T-cell (primary cell): ENCODE measurements around the gene CREB1. TPM values are rescaled to one million over a fixed set of nuclear protein-coding genes. Genes with fewer than 3 reads are reported as not detected.
A peak's percentile ranks its signal among the peaks of the same experiment; 100 is the strongest.

ENCODE experiments used
- ATAC-seq, 4 experiments: fragments of 200-7000 bp in 3 of 4; fragments of 150-1000 bp in 1 of 4; cut with Tn5 transposase; replicated peaks in 1 of 4; 1 replicate in 3 of 4; 2 replicates in 1 of 4; pipeline ENCODE4 v1.10.0; 2021; ENCODE audit warnings: moderate library complexity in 3 of 4, mild to moderate bottlenecking in 2 of 4, moderate number of reproducible peaks in 1 of 4
- CTCF ChIA-PET, 2 donors: fragments of 300-600 bp; sonication (Branson Sonifier 250); formaldehyde crosslinking; loops; one replicate each; lab custom pipeline; 2022; ENCODE audit warnings: antibody characterized with exemption in 2 of 2; lab: Charles Lee
- POLR2A ChIA-PET, 2 donors: fragments of 300-600 bp; sonication (Branson Sonifier 250); formaldehyde crosslinking; loops; one replicate each; lab custom pipeline; 2022; ENCODE audit warnings: antibody characterized with exemption in 2 of 2; lab: Charles Lee
- DNase-seq, 35 experiments: peaks; one replicate each; pipeline versions ENCODE4 v3.0.0 to v3.0.0-alpha.2; 2013 to 2023
- H3K27ac ChIP-seq: one replicate; pipeline ENCODE4 v1.5.1; 2013; ENCODE audit warnings: low read length
- H3K27me3 ChIP-seq, 2 experiments: replicated peaks in 1 of 2; 1 replicate in 1 of 2; 2 replicates in 1 of 2; pipeline versions ENCODE4 v1.6.1 to v1.7.0; 2013; ENCODE audit warnings: low read length in 1 of 2, mixed read lengths in 1 of 2; ENCODE audit not compliant: control insufficient read depth in 2 of 2, insufficient read depth in 2 of 2; ENCODE audit errors: extremely low read depth in 1 of 2
- H3K36me3 ChIP-seq, 2 donors: 1 replicate in 1 of 2; 2 replicates in 1 of 2; pipeline versions ENCODE4 v1.6.1 to v1.7.0; 2013; ENCODE audit warnings: low read length in 1 of 2; ENCODE audit not compliant: control insufficient read depth in 2 of 2, insufficient read depth in 1 of 2; ENCODE audit errors: extremely low read depth in 1 of 2
- H3K4me1 ChIP-seq, 2 experiments: 1 replicate in 1 of 2; 2 replicates in 1 of 2; pipeline versions ENCODE4 v1.6.1 to v1.7.0; 2013; ENCODE audit warnings: low read length in 2 of 2, mixed read lengths in 1 of 2; ENCODE audit not compliant: insufficient read depth in 2 of 2, control insufficient read depth in 1 of 2; ENCODE audit errors: extremely low read depth in 1 of 2
- H3K4me3 ChIP-seq, 2 donors: 1 replicate in 1 of 2; 2 replicates in 1 of 2; pipeline versions ENCODE4 v1.5.1 to v1.7.0; 2013; ENCODE audit warnings: mild to moderate bottlenecking in 2 of 2, low read length in 1 of 2, moderate library complexity in 1 of 2; ENCODE audit not compliant: control insufficient read depth in 1 of 2; ENCODE audit errors: extremely low read depth in 1 of 2
- H3K9me3 ChIP-seq: 2 replicates; pipeline ENCODE4 v1.7.0; 2013
- H3K27ac Mint-ChIP-seq, 2 donors: one replicate each; pipeline ENCODE4 v1.8.0; 2020 to 2021; ENCODE audit warnings: mild to moderate bottlenecking in 2 of 2, mixed read lengths in 2 of 2
- H3K27me3 Mint-ChIP-seq, 2 donors: one replicate each; pipeline ENCODE4 v1.8.0; 2021 to 2022; ENCODE audit warnings: mixed read lengths in 2 of 2
- H3K36me3 Mint-ChIP-seq: one replicate; pipeline ENCODE4 v1.8.0; 2021; ENCODE audit warnings: mixed read lengths
- H3K4me1 Mint-ChIP-seq, 3 donors: one replicate each; pipeline ENCODE4 v1.8.0; 2020 to 2022; ENCODE audit warnings: mixed read lengths in 3 of 3, mild to moderate bottlenecking in 1 of 3
- H3K4me3 Mint-ChIP-seq, 3 donors: one replicate each; pipeline ENCODE4 v1.8.0; 2020 to 2022; ENCODE audit warnings: mild to moderate bottlenecking in 3 of 3, mixed read lengths in 3 of 3, moderate library complexity in 3 of 3
- H3K9me3 Mint-ChIP-seq, 3 donors: one replicate each; pipeline ENCODE4 v1.8.0; 2020 to 2022; ENCODE audit warnings: mixed read lengths in 3 of 3
- WGBS: methylation state at CpG from one replicate; pipeline ENCODE4 v1.1.5; 2013; ENCODE audit warnings: missing lambda C conversion rate; ENCODE audit not compliant: insufficient coverage; 5-methylcytosine and 5-hydroxymethylcytosine counted together
- total RNA-seq, 35 experiments: library from RNA in 6 of 35; stranded (reverse) in 6 of 35; fragments of 120-200 nt in 1 of 35; gene quantifications; one replicate each; pipeline versions ENCODE4 v1.2.1 to v1.2.4 and lab custom pipeline; 2013 to 2026

Gene CREB1
- total RNA-seq, 5 donors from 2014 or later (not counting 1 experiment from before 2014, with no cell fraction given) = 94.0 to 118 (median 100) TPM

DNA sequence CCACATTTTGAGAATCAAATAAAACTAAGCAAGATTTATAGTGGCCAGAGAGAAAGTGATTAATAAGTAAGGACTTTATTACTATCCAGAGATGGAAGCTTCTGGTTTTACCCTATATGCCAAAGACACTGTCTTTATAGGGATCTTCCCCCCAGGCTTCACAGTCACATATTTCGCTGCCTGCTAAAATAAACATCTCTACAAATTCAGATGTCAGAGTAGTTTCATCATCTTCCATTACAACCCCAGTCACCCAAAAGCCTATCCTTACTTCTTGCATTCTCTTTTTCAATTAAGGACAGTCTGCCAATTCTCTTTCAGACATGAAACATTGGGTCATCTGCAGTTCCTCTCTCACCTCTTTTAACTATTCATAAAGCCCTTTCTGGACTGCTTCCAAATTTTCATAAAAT is 28.3 kb downstream of the CREB1 start:
- ATAC-seq (no peak), DNase-seq (no peak)
- ChIA-PET POLR2A (no interaction called here), CTCF (interaction anchor here in 1 of 2 donors (0.5 to 1.1 kb wide), 2 partner anchors 10 to 482 kb away, joined by 3 read pairs; no protein-coding TSS in a partner anchor)
- H3K36me3 Mint-ChIP-seq = peaks cover 50% of the 10 kb centered on the region
- H3K27ac ChIP-seq = no peak overlapping the region
- no peak overlapping the region for H3K4me3 Mint-ChIP-seq
- H3K4me1 Mint-ChIP-seq = peaks cover 36 to 49% (median 40%) of the 10 kb centered on the region in 3 donors
- no peak overlapping the region for H3K4me3 ChIP-seq
- H3K36me3 ChIP-seq = peaks cover 0 to 60% of the 10 kb centered on the region in 2 donors
- H3K4me1 ChIP-seq = peaks cover 0 to 1% of the 10 kb centered on the region in 2 experiments
- H3K27me3 ChIP-seq = no peaks in the 10 kb centered on the region
- H3K27me3 Mint-ChIP-seq = no peaks in the 10 kb centered on the region
- no peak overlapping the region for H3K27ac Mint-ChIP-seq
- 100% methylated on average over 1 of the region's 1 CpG for WGBS
- no peaks in the 10 kb centered on the region for H3K9me3 Mint-ChIP-seq
- no peaks in the 10 kb centered on the region for H3K9me3 ChIP-seq

GRCh38 chr2:207561386-207562080 is 31.8 kb downstream of the CREB1 start:
- peak overlapping the region in 1 of 2 donors; percentile 9 for H3K27ac Mint-ChIP-seq
- CTCF ChIA-PET = no interaction called here
- no peak for DNase-seq
- no peaks in the 10 kb centered on the region for H3K9me3 Mint-ChIP-seq
- H3K4me1 Mint-ChIP-seq = peaks cover 34 to 46% (median 42%) of the 10 kb centered on the region in 3 donors
- ATAC-seq = no peak
- no peaks in the 10 kb centered on the region for H3K27me3 ChIP-seq
- no peaks in the 10 kb centered on the region for H3K4me1 ChIP-seq
- H3K27me3 Mint-ChIP-seq = no peaks in the 10 kb centered on the region
- H3K36me3 Mint-ChIP-seq = peaks cover 62% of the 10 kb centered on the region
- no peak overlapping the region for H3K27ac ChIP-seq
- peaks cover 0 to 64% of the 10 kb centered on the region in 2 donors for H3K36me3 ChIP-seq
- no peaks in the 10 kb centered on the region for H3K9me3 ChIP-seq
- no peak overlapping the region for H3K4me3 Mint-ChIP-seq
- POLR2A ChIA-PET = interaction anchor here in 1 of 2 donors (1.4 kb wide), 1 partner anchor 29 kb away, joined by 4 read pairs; no protein-coding TSS in a partner anchor
- 93% methylated on average over 2 of the region's 6 CpGs for WGBS
- no peak overlapping the region for H3K4me3 ChIP-seq

DNA sequence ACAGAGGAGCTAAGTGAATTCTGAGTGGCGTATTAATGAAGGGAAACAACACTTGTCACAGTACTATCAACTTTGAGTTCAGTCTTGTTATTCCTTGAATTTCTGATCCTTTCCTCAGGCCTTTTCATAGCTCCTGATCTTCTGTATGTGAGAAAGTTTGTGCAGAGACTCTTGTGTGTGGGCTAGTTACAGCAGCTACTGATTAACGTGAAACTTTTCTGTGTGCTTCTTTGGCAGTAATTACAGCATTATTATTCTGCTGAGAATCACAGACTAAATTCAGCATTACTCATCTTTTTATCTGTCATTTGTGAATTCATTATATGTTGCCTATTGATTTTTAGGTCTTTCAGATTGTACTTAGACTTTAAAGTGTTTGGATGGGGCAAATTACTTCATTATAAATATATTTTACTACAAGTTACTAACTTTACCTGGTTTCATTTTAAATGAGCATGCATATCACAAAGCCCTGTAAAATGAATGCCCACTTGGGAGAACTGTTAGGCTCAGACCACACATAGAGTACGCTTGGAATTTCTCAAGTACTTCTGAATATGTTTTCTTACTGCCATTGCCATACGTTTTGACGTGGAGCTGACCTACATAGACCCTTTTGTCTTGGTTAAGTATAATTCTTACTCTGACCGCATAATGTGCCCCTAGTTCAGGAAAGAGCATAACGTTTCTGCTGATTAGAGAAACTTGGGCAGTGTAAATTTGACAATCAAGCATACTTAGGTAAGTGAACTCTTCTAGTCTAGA is 36.2 kb downstream of the CREB1 start:
- peaks cover 59% of the 10 kb centered on the region for H3K36me3 Mint-ChIP-seq
- H3K4me3 Mint-ChIP-seq = no peak overlapping the region
- H3K4me1 Mint-ChIP-seq = peaks cover 22 to 32% (median 24%) of the 10 kb centered on the region in 3 donors
- DNase-seq = no peak
- WGBS = 87% methylated on average over 4 of the region's 7 CpGs
- POLR2A ChIA-PET = interaction anchor here in 1 of 2 donors (0.6 kb wide), 1 partner anchor 696 kb away, joined by 4 read pairs; no protein-coding TSS in a partner anchor
- H3K27ac Mint-ChIP-seq = peak overlapping the region; percentile 0 to 37
- Histone ChIP-seq H3K27ac (no peak overlapping the region), H3K4me1 (no peaks in the 10 kb centered on the region), H3K36me3 (peaks cover 0 to 60% of the 10 kb centered on the region in 2 donors), H3K27me3 (no peaks in the 10 kb centered on the region), H3K9me3 (no peaks in the 10 kb centered on the region), H3K4me3 (no peak overlapping the region)
- CTCF ChIA-PET = no interaction called here
- no peaks in the 10 kb centered on the region for H3K27me3 Mint-ChIP-seq
- no peaks in the 10 kb centered on the region for H3K9me3 Mint-ChIP-seq
- no peak for ATAC-seq

- Mint-ChIP-seq H3K4me1 (peaks cover 23 to 30% (median 24%) of the 10 kb centered on the region in 3 donors), H3K27me3 (no peaks in the 10 kb centered on the region)
- H3K36me3 ChIP-seq = peaks cover 0 to 61% of the 10 kb centered on the region in 2 donors
Measured at GRCh38 chr2:207567671-207568070, 37.9 kb downstream of the CREB1 start.

GRCh38 chr2:207571370-207571769 is 41.6 kb downstream of the CREB1 start:
- Histone ChIP-seq H3K4me1 (no peaks in the 10 kb centered on the region), H3K36me3 (peaks cover 0 to 58% of the 10 kb centered on the region in 2 donors), H3K4me3 (no peak overlapping the region), H3K9me3 (no peaks in the 10 kb centered on the region), H3K27ac (no peak overlapping the region), H3K27me3 (no peaks in the 10 kb centered on the region)
- Mint-ChIP-seq H3K27me3 (no peaks in the 10 kb centered on the region), H3K36me3 (peaks cover 58% of the 10 kb centered on the region), H3K4me1 (peaks cover 13 to 24% (median 17%) of the 10 kb centered on the region in 3 donors), H3K4me3 (no peak overlapping the region), H3K27ac (peak overlapping the region in 1 of 2 donors; percentile 5), H3K9me3 (no peaks in the 10 kb centered on the region)
- CTCF ChIA-PET = no interaction called here
- POLR2A ChIA-PET = interaction anchor here in 1 of 2 donors (0.6 kb wide), 1 partner anchor 1100 kb away, joined by 10 read pairs; no protein-coding TSS in a partner anchor
- ATAC-seq (no peak), DNase-seq (no peak)
- no CpG with 5 or more reads among the region's 3 CpGs for WGBS

More at GRCh38 chr2:207567671-207568070, 37.9 kb downstream of the CREB1 start:
- no peak overlapping the region for H3K4me3 Mint-ChIP-seq
- ATAC-seq = no peak
- peak overlapping the region in 1 of 2 donors; percentile 61 for H3K27ac Mint-ChIP-seq
- no peak for DNase-seq
- no peak overlapping the region for H3K27ac ChIP-seq
- H3K9me3 ChIP-seq = no peaks in the 10 kb centered on the region
- H3K4me1 ChIP-seq = no peaks in the 10 kb centered on the region
- no peak overlapping the region for H3K4me3 ChIP-seq
- POLR2A ChIA-PET = interaction anchor here (0.7 to 0.8 kb wide), 2 partner anchors 37 kb away, joined by 3 to 5 read pairs; no protein-coding TSS in a partner anchor
- CTCF ChIA-PET = interaction anchor here in 1 of 2 donors (0.6 to 1.3 kb wide), 5 partner anchors 9 to 787 kb away, joined by 3 to 11 read pairs (median 3); partner anchors contain the start of gene METTL21A
- H3K9me3 Mint-ChIP-seq = no peaks in the 10 kb centered on the region
- H3K27me3 ChIP-seq = no peaks in the 10 kb centered on the region
- peaks cover 61% of the 10 kb centered on the region for H3K36me3 Mint-ChIP-seq

- peaks cover 14 to 26% (median 23%) of the 10 kb centered on the region in 3 donors for H3K4me1 Mint-ChIP-seq
- no peak for ATAC-seq
- POLR2A ChIA-PET = interaction anchor here in 1 of 2 donors (0.5 kb wide), 1 partner anchor 41 kb away, joined by 3 read pairs; no protein-coding TSS in a partner anchor
- H3K27me3 Mint-ChIP-seq = no peaks in the 10 kb centered on the region
- H3K27ac Mint-ChIP-seq = peak overlapping the region; percentile 24 to 57
- CTCF ChIA-PET = no interaction called here
- H3K4me3 ChIP-seq = no peak overlapping the region
- peaks cover 3 to 53% of the 10 kb centered on the region in 2 donors for H3K36me3 ChIP-seq
- no peak for DNase-seq
- H3K9me3 ChIP-seq = no peaks in the 10 kb centered on the region
- H3K4me1 ChIP-seq = no peaks in the 10 kb centered on the region
- no peak overlapping the region for H3K27ac ChIP-seq
- no peaks in the 10 kb centered on the region for H3K27me3 ChIP-seq
- WGBS = 95% methylated on average over 3 of the region's 4 CpGs
- no peak overlapping the region for H3K4me3 Mint-ChIP-seq
- peaks cover 77% of the 10 kb centered on the region for H3K36me3 Mint-ChIP-seq
- no peaks in the 10 kb centered on the region for H3K9me3 Mint-ChIP-seq
Measured at GRCh38 chr2:207584952-207585351, 55.2 kb downstream of the CREB1 start.
